Spleen (tissue), 11 donors: Measurements from ENCODE around the gene CYP2B6. TPM values are rescaled to one million over a fixed set of nuclear protein-coding genes. Genes with fewer than 3 reads are reported as not detected.
"Not testable (repeated sequence)": the region's sequence is repeated elsewhere in the genome, so short reads cannot be mapped to it uniquely, and the experiment has no call there.

Experiments
- DNase-seq: peaks from one replicate; pipeline ENCODE4 v3.0.0-alpha.2; 2020
- H3K27ac ChIP-seq, 8 donors: fragments of 200-600 bp; sonication (generic) in 7 of 8; 1 replicate in 4 of 8; 2 replicates in 4 of 8; pipeline versions ENCODE4 v1.5.0 to v1.8.0; 2016 to 2021; ENCODE audit warnings: inconsistent platforms in 4 of 8, mild to moderate bottlenecking in 4 of 8, moderate library complexity in 1 of 8
- H3K27me3 ChIP-seq, 7 donors: fragments of 200-600 bp; sonication (generic) in 6 of 7; replicated peaks in 1 of 7; 1 replicate in 4 of 7; 2 replicates in 3 of 7; pipeline versions ENCODE4 v1.5.0 to v1.8.0; 2016 to 2021; ENCODE audit warnings: inconsistent platforms in 3 of 7, mild to moderate bottlenecking in 1 of 7
- H3K36me3 ChIP-seq, 6 donors: fragments of 200-600 bp; sonication (generic) in 5 of 6; 1 replicate in 4 of 6; 2 replicates in 2 of 6; pipeline versions ENCODE4 v1.5.0 to v1.8.0; 2016 to 2021; ENCODE audit warnings: inconsistent platforms in 2 of 6
- H3K4me1 ChIP-seq, 6 donors: fragments of 200-600 bp; sonication (generic) in 5 of 6; 1 replicate in 3 of 6; 2 replicates in 3 of 6; pipeline versions ENCODE4 v1.5.0 to v1.8.0; 2016 to 2021; ENCODE audit warnings: inconsistent platforms in 3 of 6
- H3K4me3 ChIP-seq, 8 donors: fragments of 200-600 bp; sonication (generic) in 7 of 8; 1 replicate in 4 of 8; 2 replicates in 4 of 8; pipeline versions ENCODE4 v1.5.0 to v1.8.0; 2016 to 2021; ENCODE audit warnings: inconsistent platforms in 4 of 8, mild to moderate bottlenecking in 4 of 8, moderate library complexity in 2 of 8
- H3K9me3 ChIP-seq, 8 donors: fragments of 200-600 bp; sonication (generic) in 7 of 8; 1 replicate in 4 of 8; 2 replicates in 4 of 8; pipeline versions ENCODE4 v1.5.0 to v1.8.0; 2016 to 2021; ENCODE audit warnings: inconsistent platforms in 4 of 8
- POLR2A ChIP-seq, 3 donors: fragments of 450-650 bp; IDR thresholded peaks; one replicate each; pipeline ENCODE4 v1.5.1; 2017; ENCODE audit warnings: antibody characterized with exemption in 3 of 3, mild to moderate bottlenecking in 1 of 3
- POLR2AphosphoS5 ChIP-seq, 3 donors: sonication (generic); formaldehyde crosslinking; IDR thresholded peaks; one replicate each; pipeline ENCODE4 v1.5.1; 2017; ENCODE audit warnings: antibody characterized with exemption in 3 of 3
- WGBS, 5 donors: extraction: QIAGEN DNeasy Blood & Tissue Kit in 3 of 5; methylation state at CpG; one replicate each; pipeline versions ENCODE4 v1.1.5 to v1.1.7; 2013 to 2018; 5-methylcytosine and 5-hydroxymethylcytosine counted together
- intact Hi-C: fragments of 100-400 bp; cut with DNase I; formaldehyde crosslinking; loops from one replicate; pipeline ENCODE4 v1.15.0; 2023; ENCODE audit warnings: low total_unique reads
- polyA plus RNA-seq, 3 donors: library from polyadenylated mRNA; stranded (reverse); fragments of 200-250 nt; gene quantifications; one replicate each; pipeline ENCODE4 v1.2.1, GENCODE V29; 2013
- total RNA-seq, 7 donors: library from RNA; depleted of rRNA in 3 of 7; stranded (reverse); fragments of >200 nt in 3 of 7; fragmentation: NEBNext Ultra II Directional in 4 of 7; extraction: Animal tissue kit (Norgen Biotek cat#: 25700) in 4 of 7; gene quantifications; one replicate each; pipeline versions ENCODE4 v1.1.0 to v1.2.1, GENCODE V29; 2016 to 2021
- TF ChIP-seq, protein P1 (sequence below), 11 experiments: fragments of 200-600 bp in 7 of 11; fragments of 450-650 bp in 4 of 11; sonication (generic) in 4 of 11; IDR thresholded peaks in 8 of 11; conservative IDR thresholded peaks in 3 of 11; 1 replicate in 7 of 11; 2 replicates in 4 of 11; pipeline versions ENCODE4 v1.4.0 to v1.8.0; 2016 to 2021; ENCODE audit warnings: antibody characterized with exemption in 11 of 11, inconsistent platforms in 4 of 11, mild to moderate bottlenecking in 1 of 11
- donor health status: healthy with polysubstance abuse.
- donor health status: DM: no; HTN: no; CAD: no; lungs with moderate emphysema.
- donor health status: DM: no; HTN: no; CAD: no.
- donor health status: Bipolar disorder and iron deficiency.
- donor health status: healthy.
- donor health status: DM: no; HTN: no; CAD: no.
- donor health status: DM: yes; HTN: yes; CAD: no.

Gene CYP2B6
- total and polyA plus RNA-seq, 10 donors: not detected

DNA sequence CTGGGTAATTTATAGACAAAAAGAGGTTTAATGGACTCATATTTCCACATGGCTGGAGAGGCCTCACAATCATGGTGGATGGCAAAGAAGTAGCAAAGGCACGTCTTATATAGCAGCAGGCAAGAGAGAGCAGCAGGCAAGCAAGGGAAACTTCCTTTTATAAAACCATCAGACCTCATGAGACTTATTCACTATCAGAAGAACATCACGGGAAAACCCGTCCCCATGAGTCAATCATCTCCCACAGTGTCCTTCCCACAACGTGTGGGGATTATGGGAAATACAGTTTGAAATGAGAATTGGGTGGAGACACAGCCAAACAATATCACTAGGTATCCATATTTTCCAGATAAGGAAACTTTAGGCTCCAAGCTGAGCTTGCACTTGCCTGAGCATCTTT, 9.5 kb upstream of the CYP2B6 start:
- H3K36me3 ChIP-seq: no peaks in the 10 kb centered on the region
- no peak overlapping the region for H3K27ac ChIP-seq
- intact Hi-C loops: no loop called here
- H3K4me1 ChIP-seq: no peaks in the 10 kb centered on the region
- H3K4me3 ChIP-seq: no peak overlapping the region
- WGBS, 5 donors: 44 to 63% (median 48%) methylated on average over 4 of the region's 4 CpGs
- no peaks in the 10 kb centered on the region for H3K9me3 ChIP-seq
- H3K27me3 ChIP-seq: peaks cover 0 to 48% (median 0%) of the 10 kb centered on the region in 7 donors
- no peak for DNase-seq
- TF ChIP-seq, protein P1, sequence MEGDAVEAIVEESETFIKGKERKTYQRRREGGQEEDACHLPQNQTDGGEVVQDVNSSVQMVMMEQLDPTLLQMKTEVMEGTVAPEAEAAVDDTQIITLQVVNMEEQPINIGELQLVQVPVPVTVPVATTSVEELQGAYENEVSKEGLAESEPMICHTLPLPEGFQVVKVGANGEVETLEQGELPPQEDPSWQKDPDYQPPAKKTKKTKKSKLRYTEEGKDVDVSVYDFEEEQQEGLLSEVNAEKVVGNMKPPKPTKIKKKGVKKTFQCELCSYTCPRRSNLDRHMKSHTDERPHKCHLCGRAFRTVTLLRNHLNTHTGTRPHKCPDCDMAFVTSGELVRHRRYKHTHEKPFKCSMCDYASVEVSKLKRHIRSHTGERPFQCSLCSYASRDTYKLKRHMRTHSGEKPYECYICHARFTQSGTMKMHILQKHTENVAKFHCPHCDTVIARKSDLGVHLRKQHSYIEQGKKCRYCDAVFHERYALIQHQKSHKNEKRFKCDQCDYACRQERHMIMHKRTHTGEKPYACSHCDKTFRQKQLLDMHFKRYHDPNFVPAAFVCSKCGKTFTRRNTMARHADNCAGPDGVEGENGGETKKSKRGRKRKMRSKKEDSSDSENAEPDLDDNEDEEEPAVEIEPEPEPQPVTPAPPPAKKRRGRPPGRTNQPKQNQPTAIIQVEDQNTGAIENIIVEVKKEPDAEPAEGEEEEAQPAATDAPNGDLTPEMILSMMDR (IDR thresholded peaks at IDR 0.05 in 8 of 11, conservative IDR thresholded peaks at IDR 0.05 in 3 of 11): no peak

DNA sequence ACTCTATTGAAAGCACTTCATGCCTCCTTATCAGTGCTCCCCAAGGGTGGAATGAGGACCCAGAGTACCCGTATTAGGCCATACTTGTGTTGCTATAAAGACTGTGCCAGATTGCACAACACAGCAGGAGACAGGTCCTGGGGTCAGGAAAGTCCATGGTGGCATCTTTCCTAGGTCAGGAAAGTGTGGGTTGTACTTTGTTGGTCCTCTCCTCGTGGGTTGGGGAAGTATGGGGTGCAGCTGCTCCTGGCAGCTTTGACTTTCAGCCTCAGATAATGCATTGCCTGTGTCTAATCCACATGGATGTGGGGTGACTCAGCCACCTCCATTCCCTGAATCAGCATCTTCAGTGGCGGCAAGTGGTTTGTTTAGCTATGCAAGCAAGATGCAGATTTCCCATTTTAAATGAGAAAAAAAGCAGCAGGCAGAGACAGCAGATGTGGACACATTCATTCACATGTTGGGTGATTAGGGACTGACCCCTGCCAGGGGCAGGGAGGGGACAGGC, 8.4 kb upstream of the CYP2B6 start:
- WGBS, 5 donors: 15 to 24% (median 18%) methylated on average over 3 of the region's 3 CpGs
- H3K4me3 ChIP-seq: no peak overlapping the region
- TF ChIP-seq POLR2A (IDR thresholded peaks at IDR 0.05) (no peak), POLR2AphosphoS5 (IDR thresholded peaks at IDR 0.05) (no peak)
- TF ChIP-seq, protein P1 (IDR thresholded peaks at IDR 0.05 in 8 of 11, conservative IDR thresholded peaks at IDR 0.05 in 3 of 11): no peak
- no peak overlapping the region for H3K27ac ChIP-seq
- intact Hi-C loops: no loop called here
- H3K36me3 ChIP-seq: no peaks in the 10 kb centered on the region
- peaks cover 0 to 6% (median under 1%) of the 10 kb centered on the region in 8 donors for H3K9me3 ChIP-seq
- H3K27me3 ChIP-seq: peaks cover 0 to 40% (median 0%) of the 10 kb centered on the region in 7 donors
- H3K4me1 ChIP-seq: no peaks in the 10 kb centered on the region
- no peak for DNase-seq

DNA sequence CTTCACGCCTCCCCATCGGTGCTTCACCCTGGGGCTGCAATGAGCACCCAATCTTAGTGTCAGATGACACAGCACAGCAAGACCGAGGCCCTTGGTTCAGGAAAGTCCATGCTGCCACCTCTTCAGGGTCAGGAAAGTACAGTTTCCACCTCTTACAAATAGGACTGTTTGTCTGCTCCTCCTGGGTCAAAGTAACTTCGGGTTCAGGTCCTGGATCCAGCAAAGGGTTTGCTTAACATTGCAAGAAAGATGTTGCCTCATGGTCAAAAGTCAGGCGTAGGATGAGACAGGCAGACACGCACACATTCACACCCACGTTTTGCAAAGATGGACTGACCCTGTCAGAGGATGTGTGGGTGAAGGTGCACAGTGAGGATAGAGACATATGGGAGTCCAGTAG, 1.6 kb upstream of the CYP2B6 start:
- Histone ChIP-seq H3K4me1 (no peaks in the 10 kb centered on the region), H3K27me3 (peaks cover 0 to 5% (median 0%) of the 10 kb centered on the region in 7 donors), H3K9me3 (peaks cover 0 to 19% (median 12%) of the 10 kb centered on the region in 8 donors), H3K36me3 (no peaks in the 10 kb centered on the region), H3K4me3 (no peak overlapping the region), H3K27ac (no peak overlapping the region)
- DNase-seq: no peak
- intact Hi-C loops: no loop called here
- 72 to 87% (median 83%) methylated on average over 7 of the region's 7 CpGs for whole genome bisulfite sequencing, 5 donors
- TF ChIP-seq, protein P1 (IDR thresholded peaks at IDR 0.05 in 8 of 11, conservative IDR thresholded peaks at IDR 0.05 in 3 of 11): no peak
- TF ChIP-seq POLR2AphosphoS5 (IDR thresholded peaks at IDR 0.05) (no peak), POLR2A (IDR thresholded peaks at IDR 0.05) (no peak)

DNA sequence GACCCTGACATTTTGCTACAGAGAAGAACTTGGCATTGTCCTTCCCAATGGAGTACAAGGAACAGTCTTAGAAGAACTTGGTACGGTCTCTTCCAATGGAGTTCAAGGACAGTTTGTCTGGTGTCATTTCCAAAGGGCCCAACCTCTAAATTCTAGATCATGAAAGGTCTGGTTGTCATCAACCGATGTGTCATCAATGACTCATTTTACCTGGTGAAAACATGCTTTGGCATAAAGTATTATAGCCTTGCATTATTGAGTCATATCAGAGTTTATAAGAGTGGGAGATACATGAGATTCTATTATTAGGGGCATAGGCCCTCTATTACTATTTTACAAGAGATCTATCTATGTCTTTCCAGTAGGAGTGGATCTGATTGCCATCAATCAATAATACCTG, 4.3 kb downstream of the CYP2B6 start:
- no peaks in the 10 kb centered on the region for H3K4me1 ChIP-seq
- peaks cover 0 to 19% (median 0%) of the 10 kb centered on the region in 7 donors for H3K27me3 ChIP-seq
- no peak overlapping the region for H3K4me3 ChIP-seq
- DNase-seq: no peak
- intact Hi-C loops: no loop called here
- TF ChIP-seq, protein P1 (IDR thresholded peaks at IDR 0.05 in 8 of 11, conservative IDR thresholded peaks at IDR 0.05 in 3 of 11): no peak
- no peak for TF ChIP-seq POLR2A (IDR thresholded peaks at IDR 0.05)
- TF ChIP-seq POLR2AphosphoS5 (IDR thresholded peaks at IDR 0.05): no peak
- peaks cover 0 to 10% (median 4%) of the 10 kb centered on the region in 8 donors for H3K9me3 ChIP-seq
- 73 to 93% (median 85%) methylated on average over 2 of the region's 2 CpGs for WGBS, 5 donors
- H3K27ac ChIP-seq: no peak overlapping the region
- H3K36me3 ChIP-seq: no peaks in the 10 kb centered on the region

DNA sequence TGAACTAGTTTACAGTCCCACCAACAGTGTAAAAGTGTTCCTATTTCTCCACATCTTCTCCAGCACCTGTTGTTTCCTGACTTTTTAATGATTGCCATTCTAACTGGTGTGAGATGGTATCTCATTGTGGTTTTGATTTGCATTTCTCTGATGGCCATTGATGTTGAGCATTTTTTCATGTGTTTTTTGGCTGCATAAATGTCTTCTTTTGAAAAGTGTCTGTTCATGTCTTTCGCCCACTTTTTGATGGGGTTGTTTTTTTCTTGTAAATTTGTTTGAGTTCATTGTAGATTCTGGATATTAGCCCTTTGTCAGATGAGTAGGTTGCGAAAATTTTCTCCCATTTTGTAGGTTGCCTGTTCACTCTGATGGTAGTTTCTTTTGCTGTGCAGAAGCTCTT, 7.9 kb downstream of the CYP2B6 start:
- H3K4me1 ChIP-seq, H3K27ac ChIP-seq, H3K4me3 ChIP-seq, DNase-seq, intact Hi-C loops, H3K36me3 ChIP-seq: not testable (repeated sequence)
- peaks cover 0 to 30% (median 0%) of the 10 kb centered on the region in 7 donors for H3K27me3 ChIP-seq
- peaks cover 0 to 10% (median 4%) of the 10 kb centered on the region in 8 donors for H3K9me3 ChIP-seq
- 80 to 91% (median 85%) methylated on average over 1 to 2 of the region's 2 CpGs for WGBS, 5 donors
